Mucosa of descending colon (tissue), 3 donors: ENCODE results near the gene FBP1. TPM values are rescaled to one million over a fixed set of nuclear protein-coding genes. Genes with fewer than 3 reads are reported as not detected.

ENCODE experiments used
- ATAC-seq: fragments of 200-7000 bp; cut with Tn5 transposase; one replicate; pipeline ENCODE4 v1.9.1; 2020; ENCODE audit warnings: mild to moderate bottlenecking, moderate library complexity
- DNase-seq, 3 donors: peaks; one replicate each; pipeline ENCODE4 v3.0.0-alpha.2; 2020
- H3K36me3 ChIP-seq: fragments of 200-600 bp; one replicate; pipeline ENCODE4 v1.8.0; 2021; ENCODE audit warnings: low read depth, mild to moderate bottlenecking
- H3K4me1 ChIP-seq: fragments of 200-600 bp; one replicate; pipeline ENCODE4 v1.8.0; 2021; ENCODE audit warnings: low read depth, mild to moderate bottlenecking
- H3K4me3 ChIP-seq: fragments of 200-600 bp; one replicate; pipeline ENCODE4 v1.8.0; 2021; ENCODE audit warnings: mild to moderate bottlenecking
- H3K9me3 ChIP-seq: fragments of 200-600 bp; one replicate; pipeline ENCODE4 v1.8.0; 2021; ENCODE audit warnings: mild to moderate bottlenecking
- intact Hi-C, 2 donors: fragments of 100-400 bp; cut with DNase I in 1 of 2; cut with micrococcal nuclease in 1 of 2; formaldehyde crosslinking; loops; one replicate each; pipeline versions ENCODE4 v1.11.0 to v1.11.1; 2022; cut with DNase I, micrococcal nuclease
- total RNA-seq, 3 donors: library from RNA; stranded (reverse); fragmentation: NEBNext Ultra II Directional in 2 of 3; extraction: Animal tissue kit (Norgen Biotek cat#: 25700) in 2 of 3; gene quantifications; one replicate each; pipeline versions ENCODE4 v1.2.1 to v1.2.4, GENCODE V29; 2021 to 2023
- TF ChIP-seq, protein P1 (sequence below): fragments of 200-600 bp; IDR thresholded peaks from one replicate; pipeline ENCODE4 v1.8.0; 2022; ENCODE audit warnings: antibody characterized with exemption, mild to moderate bottlenecking
- donor health status: DM: no; HTN: no; CAD: no; lungs with moderate emphysema.
- donor health status: DM: no; HTN: no; CAD: no.
- donor health status: DM: no; HTN: yes; CAD: no.

The FBP1 gene
- total RNA-seq, 3 donors from 2014 or later, result 17.6 to 52.4 (median 48.6) TPM

DNA sequence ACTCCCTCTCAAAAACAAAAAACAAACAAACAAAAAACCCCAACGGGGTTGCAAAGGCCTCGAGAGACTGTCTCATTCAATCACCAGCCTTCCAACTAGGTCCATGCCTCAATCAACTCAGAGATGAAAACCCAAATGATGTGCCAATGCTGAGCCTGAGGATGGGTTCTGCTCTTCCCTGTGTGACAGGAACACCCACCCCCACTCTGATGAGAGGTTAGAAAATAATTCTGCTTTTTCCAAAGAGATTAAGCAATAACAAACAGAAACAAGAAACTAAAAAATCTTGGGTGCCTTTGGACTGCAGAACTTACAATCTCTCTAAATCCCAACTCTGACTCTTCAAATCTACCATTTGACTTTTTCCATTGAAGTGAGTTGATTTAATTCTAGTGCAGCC, 25.5 kb upstream of the FBP1 start:
- intact Hi-C loops, result no loop called here
- no peak overlapping the region for H3K4me3 ChIP-seq
- no peaks in the 10 kb centered on the region for H3K4me1 ChIP-seq
- TF ChIP-seq, protein P1, sequence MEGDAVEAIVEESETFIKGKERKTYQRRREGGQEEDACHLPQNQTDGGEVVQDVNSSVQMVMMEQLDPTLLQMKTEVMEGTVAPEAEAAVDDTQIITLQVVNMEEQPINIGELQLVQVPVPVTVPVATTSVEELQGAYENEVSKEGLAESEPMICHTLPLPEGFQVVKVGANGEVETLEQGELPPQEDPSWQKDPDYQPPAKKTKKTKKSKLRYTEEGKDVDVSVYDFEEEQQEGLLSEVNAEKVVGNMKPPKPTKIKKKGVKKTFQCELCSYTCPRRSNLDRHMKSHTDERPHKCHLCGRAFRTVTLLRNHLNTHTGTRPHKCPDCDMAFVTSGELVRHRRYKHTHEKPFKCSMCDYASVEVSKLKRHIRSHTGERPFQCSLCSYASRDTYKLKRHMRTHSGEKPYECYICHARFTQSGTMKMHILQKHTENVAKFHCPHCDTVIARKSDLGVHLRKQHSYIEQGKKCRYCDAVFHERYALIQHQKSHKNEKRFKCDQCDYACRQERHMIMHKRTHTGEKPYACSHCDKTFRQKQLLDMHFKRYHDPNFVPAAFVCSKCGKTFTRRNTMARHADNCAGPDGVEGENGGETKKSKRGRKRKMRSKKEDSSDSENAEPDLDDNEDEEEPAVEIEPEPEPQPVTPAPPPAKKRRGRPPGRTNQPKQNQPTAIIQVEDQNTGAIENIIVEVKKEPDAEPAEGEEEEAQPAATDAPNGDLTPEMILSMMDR, result no peak
- ATAC-seq (no peak), DNase-seq (no peak)
- H3K36me3 ChIP-seq, result no peaks in the 10 kb centered on the region
- H3K9me3 ChIP-seq, result no peaks in the 10 kb centered on the region

DNA sequence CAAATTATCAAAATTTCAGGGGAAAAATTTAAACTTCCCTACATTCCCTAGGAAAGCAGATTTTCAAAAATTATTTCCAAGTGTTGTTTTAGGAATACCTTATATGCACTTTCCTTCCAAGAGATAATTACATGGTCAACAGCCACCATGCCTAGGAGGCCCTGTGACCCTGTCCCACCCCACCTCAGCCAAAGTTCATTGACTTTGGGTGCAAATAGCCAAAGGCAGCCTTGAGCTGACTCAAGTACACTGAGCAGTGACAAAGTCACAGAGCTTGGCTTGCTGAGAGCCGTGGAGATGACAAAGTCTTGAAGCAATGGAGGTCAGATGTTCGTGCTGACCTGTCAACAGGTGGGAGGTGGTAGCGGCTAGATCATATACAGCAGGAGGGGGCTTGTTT, 24.3 kb upstream of the FBP1 start:
- H3K36me3 ChIP-seq, result no peaks in the 10 kb centered on the region
- H3K4me1 ChIP-seq, result no peaks in the 10 kb centered on the region
- DNase-seq (no peak), ATAC-seq (no peak)
- H3K9me3 ChIP-seq, result no peaks in the 10 kb centered on the region
- TF ChIP-seq, protein P1, result no peak
- no peak overlapping the region for H3K4me3 ChIP-seq
- intact Hi-C loops, result no loop called here

DNA sequence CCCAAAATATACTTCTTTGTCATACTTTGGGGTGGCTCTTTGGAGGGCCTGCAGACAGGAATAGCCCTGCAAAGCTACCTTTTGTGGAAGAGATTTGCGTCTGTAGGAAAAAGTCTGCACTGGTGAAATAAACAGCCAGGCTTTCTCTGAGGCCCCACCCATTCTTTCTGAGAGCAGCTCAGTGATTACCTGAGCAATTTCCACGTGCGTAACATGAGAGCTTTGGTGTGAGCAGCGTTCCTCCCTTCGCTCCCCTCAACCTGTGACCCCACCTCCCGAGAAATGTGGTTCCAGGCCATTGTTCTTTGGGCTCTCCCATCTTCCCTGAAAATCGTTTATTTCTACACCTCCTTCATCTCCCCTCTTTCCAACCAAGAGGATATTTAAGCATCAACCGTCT, 23.8 kb upstream of the FBP1 start:
- intact Hi-C loops, result no loop called here
- Histone ChIP-seq H3K9me3 (no peaks in the 10 kb centered on the region), H3K4me1 (no peaks in the 10 kb centered on the region), H3K4me3 (no peak overlapping the region), H3K36me3 (no peaks in the 10 kb centered on the region)
- DNase-seq, result no peak
- TF ChIP-seq, protein P1, result no peak
- ATAC-seq, result no peak

DNA sequence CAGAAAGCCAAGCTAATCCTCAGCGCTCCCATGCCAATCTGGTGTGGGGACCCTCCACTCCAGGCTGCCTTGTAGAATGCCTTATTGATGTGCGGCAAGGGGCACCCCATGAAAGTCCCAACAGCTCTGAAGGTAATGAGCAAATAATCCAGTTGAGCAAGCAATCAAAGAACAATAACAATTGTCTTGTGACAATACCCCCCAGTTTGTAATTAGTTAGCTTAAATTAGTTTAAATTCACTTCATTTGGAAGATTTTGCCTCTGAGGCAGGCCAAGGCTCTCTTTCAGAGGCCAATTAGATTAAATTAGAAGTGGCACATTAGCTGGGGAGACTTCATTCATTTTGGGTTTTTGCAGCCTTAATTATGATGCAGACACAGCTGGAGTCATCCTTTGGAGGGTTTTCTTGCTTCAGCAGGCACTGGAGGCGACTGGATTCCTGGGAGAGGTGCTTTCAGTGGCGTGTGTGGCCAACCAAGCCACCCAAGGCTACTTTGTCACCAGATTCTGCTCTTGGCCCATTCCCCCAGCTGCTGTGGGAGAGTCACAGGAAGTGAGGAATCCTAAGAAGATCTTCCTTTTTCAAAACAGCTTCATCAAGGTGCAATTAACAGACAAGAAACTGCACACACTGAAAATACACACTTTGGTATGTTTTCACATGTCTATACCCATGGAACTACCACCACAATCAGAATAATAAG, 17.9 kb upstream of the FBP1 start:
- intact Hi-C loops, result no loop called here
- ATAC-seq (no peak), DNase-seq (no peak)
- H3K36me3 ChIP-seq, result no peaks in the 10 kb centered on the region
- no peaks in the 10 kb centered on the region for H3K4me1 ChIP-seq
- no peaks in the 10 kb centered on the region for H3K9me3 ChIP-seq
- H3K4me3 ChIP-seq, result no peak overlapping the region
- TF ChIP-seq, protein P1, result no peak

DNA sequence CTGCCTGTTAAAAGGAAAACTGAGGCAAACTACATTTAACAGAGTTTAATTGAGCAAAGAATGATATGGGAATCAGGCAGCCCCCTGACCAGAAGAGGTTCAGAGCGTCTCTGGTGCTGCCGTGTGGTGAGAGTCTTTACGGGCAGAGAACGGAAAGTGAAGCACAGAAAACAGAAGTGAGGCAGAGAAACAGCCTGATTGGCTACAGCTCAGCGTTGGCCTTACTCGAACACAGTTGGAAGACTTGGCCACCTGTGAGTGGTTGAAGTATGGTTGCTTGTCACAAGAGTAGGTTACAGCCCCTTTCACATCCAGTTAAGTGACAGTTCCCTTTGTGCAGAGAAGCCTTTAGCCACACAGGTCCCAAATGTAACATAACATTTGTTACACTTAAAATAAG, 16.9 kb upstream of the FBP1 start:
- H3K4me1 ChIP-seq, result no peaks in the 10 kb centered on the region
- ATAC-seq, result peak; percentile 78
- H3K9me3 ChIP-seq, result no peaks in the 10 kb centered on the region
- TF ChIP-seq, protein P1, result no peak
- peak in 1 of 3 donors; percentile 49 for DNase-seq
- no peaks in the 10 kb centered on the region for H3K36me3 ChIP-seq
- intact Hi-C loops, result no loop called here
- no peak overlapping the region for H3K4me3 ChIP-seq

DNA sequence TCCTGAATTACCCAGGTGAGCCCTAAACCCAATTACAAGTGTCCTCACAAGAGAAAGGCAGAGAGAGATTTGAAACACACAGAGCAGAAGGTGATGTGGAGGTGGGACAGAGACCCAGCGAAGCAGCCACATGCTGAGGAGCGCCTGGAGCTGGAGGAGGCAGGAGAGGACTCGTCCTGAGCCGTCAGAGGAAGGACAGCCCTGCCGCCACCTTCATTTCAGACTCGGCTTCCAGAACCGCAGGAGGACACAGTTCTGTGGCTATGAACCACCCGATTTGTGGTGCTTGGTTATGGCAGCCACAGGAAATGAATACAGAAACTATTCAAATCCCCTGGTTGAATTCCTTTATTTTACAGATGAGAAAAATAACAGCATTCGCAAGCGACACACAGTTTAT, 16.4 kb upstream of the FBP1 start:
- no peaks in the 10 kb centered on the region for H3K9me3 ChIP-seq
- H3K4me3 ChIP-seq, result no peak overlapping the region
- DNase-seq (no peak), ATAC-seq (no peak)
- no peaks in the 10 kb centered on the region for H3K4me1 ChIP-seq
- H3K36me3 ChIP-seq, result no peaks in the 10 kb centered on the region
- TF ChIP-seq, protein P1, result no peak
- intact Hi-C loops, result no loop called here
